Astrocyte (in vitro differentiated cells and primary cell): ENCODE data around the gene EXD3. TPM values are rescaled to one million over a fixed set of nuclear protein-coding genes. Genes with fewer than 3 reads are reported as not detected.

Source experiments
- DNase-seq: peaks from one replicate; pipeline ENCODE4 v3.0.0-alpha.2; 2010; ENCODE audit warnings: low read depth
- FAIRE-seq: peaks from 2 replicates; lab custom pipeline; 2011; peaks lifted over from hg19 to GRCh38; lab: Jason Lieb, UNC
- H2AFZ ChIP-seq: 2 replicates; pipeline ENCODE4 v1.6.0; 2012; ENCODE audit warnings: low read depth, low read length, inconsistent platforms
- H3K27ac ChIP-seq: 2 replicates; pipeline ENCODE4 v1.5.1; 2011; ENCODE audit warnings: low read depth, low read length, inconsistent platforms
- H3K27me3 ChIP-seq: 2 replicates; pipeline ENCODE4 v1.6.0; 2011; ENCODE audit warnings: low read length, inconsistent platforms; ENCODE audit not compliant: insufficient read depth
- H3K36me3 ChIP-seq: 2 replicates; pipeline ENCODE4 v1.5.1; 2011; ENCODE audit warnings: low read length, inconsistent platforms; ENCODE audit not compliant: insufficient read depth
- H3K4me1 ChIP-seq: 2 replicates; pipeline ENCODE4 v1.5.1; 2011; ENCODE audit warnings: low read length, inconsistent platforms; ENCODE audit not compliant: insufficient read depth
- H3K4me2 ChIP-seq: 2 replicates; pipeline ENCODE4 v1.6.0; 2012; ENCODE audit warnings: low read length, inconsistent platforms
- H3K4me3 ChIP-seq: 2 replicates; pipeline ENCODE4 v1.5.1; 2011; ENCODE audit warnings: low read depth, mild to moderate bottlenecking, low read length, inconsistent platforms; ENCODE audit not compliant: insufficient read depth
- H3K79me2 ChIP-seq: 2 replicates; pipeline ENCODE4 v1.6.0; 2012; ENCODE audit warnings: mild to moderate bottlenecking, low read length, inconsistent platforms; ENCODE audit not compliant: insufficient read depth
- H3K9ac ChIP-seq: 2 replicates; pipeline ENCODE4 v1.6.0; 2012; ENCODE audit warnings: mild to moderate bottlenecking, low read length, inconsistent platforms
- H3K9me3 ChIP-seq: 2 replicates; pipeline ENCODE4 v1.5.1; 2012; ENCODE audit warnings: low read depth, mild to moderate bottlenecking, low read length, inconsistent platforms; ENCODE audit not compliant: insufficient read depth
- H4K20me1 ChIP-seq: 2 replicates; pipeline ENCODE4 v1.6.0; 2012; ENCODE audit warnings: low read length, inconsistent platforms; ENCODE audit not compliant: insufficient read depth
- H3K27ac Mint-ChIP-seq: one replicate; pipeline ENCODE4 v1.8.0; 2021; ENCODE audit warnings: mild to moderate bottlenecking, mixed read lengths; ENCODE audit not compliant: unreplicated experiment
- H3K27me3 Mint-ChIP-seq: one replicate; pipeline ENCODE4 v1.8.0; 2021; ENCODE audit warnings: low read depth, mixed read lengths; ENCODE audit not compliant: unreplicated experiment
- H3K36me3 Mint-ChIP-seq: one replicate; pipeline ENCODE4 v1.8.0; 2021; ENCODE audit warnings: low read depth, mixed read lengths; ENCODE audit not compliant: unreplicated experiment
- H3K4me1 Mint-ChIP-seq: one replicate; pipeline ENCODE4 v1.8.0; 2021; ENCODE audit warnings: low read depth, mixed read lengths; ENCODE audit not compliant: unreplicated experiment
- H3K4me3 Mint-ChIP-seq: one replicate; pipeline ENCODE4 v1.8.0; 2021; ENCODE audit warnings: mild to moderate bottlenecking, moderate library complexity, mixed read lengths; ENCODE audit not compliant: unreplicated experiment
- H3K9me3 Mint-ChIP-seq: one replicate; pipeline ENCODE4 v1.8.0; 2021; ENCODE audit warnings: mild to moderate bottlenecking, mixed read lengths; ENCODE audit not compliant: unreplicated experiment
- CTCF ChIP-seq: IDR thresholded peaks from 2 replicates; pipeline ENCODE4 v1.5.1; 2011; ENCODE audit warnings: low read depth, mild to moderate bottlenecking, inconsistent platforms, low read length, moderate library complexity; ENCODE audit not compliant: insufficient read depth
- EZH2 ChIP-seq: IDR thresholded peaks from 2 replicates; pipeline ENCODE4 v1.6.1; 2012; ENCODE audit warnings: mild to moderate bottlenecking, low read length, inconsistent platforms; ENCODE audit not compliant: insufficient read depth
- total RNA-seq: library from RNA; stranded (reverse); gene quantifications from 2 replicates; pipeline ENCODE4 v1.2.1, GENCODE V29; 2021

EXD3 gene
- total RNA-seq, 1 donor from 2014 or later = 8.5 TPM

- Mint-ChIP-seq H3K4me1 (peaks cover 2% of the 10 kb centered on the region), H3K27me3 (peaks cover 10% of the 10 kb centered on the region), H3K4me3 (no peak overlapping the region), H3K27ac (no peak overlapping the region), H3K9me3 (peaks cover 2% of the 10 kb centered on the region), H3K36me3 (peaks cover 5% of the 10 kb centered on the region)
- H3K4me3 ChIP-seq = no peak overlapping the region
- H2AFZ ChIP-seq = no peak overlapping the region
- H3K79me2 ChIP-seq = no peaks in the 10 kb centered on the region
- no peak for DNase-seq
- H3K36me3 ChIP-seq = no peaks in the 10 kb centered on the region
- no peak overlapping the region for H3K27ac ChIP-seq
- no peaks in the 10 kb centered on the region for H3K9me3 ChIP-seq
- FAIRE-seq = no peak
- no peaks in the 10 kb centered on the region for H4K20me1 ChIP-seq
- H3K4me2 ChIP-seq = no peak overlapping the region
- H3K4me1 ChIP-seq = peaks cover 3% of the 10 kb centered on the region
- no peaks in the 10 kb centered on the region for H3K27me3 ChIP-seq
- TF ChIP-seq EZH2 = no peak
- no peak for TF ChIP-seq CTCF
- H3K9ac ChIP-seq = no peak overlapping the region
Measured at GRCh38 chr9:137325124-137325523, 97.8 kb downstream of the EXD3 start.

- H2AFZ ChIP-seq = no peak overlapping the region
- no peaks in the 10 kb centered on the region for H3K36me3 ChIP-seq
- peaks cover 2% of the 10 kb centered on the region for H3K9me3 Mint-ChIP-seq
- FAIRE-seq = no peak
- peaks cover 10% of the 10 kb centered on the region for H3K27me3 Mint-ChIP-seq
- no peaks in the 10 kb centered on the region for H4K20me1 ChIP-seq
- no peaks in the 10 kb centered on the region for H3K79me2 ChIP-seq
- H3K36me3 Mint-ChIP-seq = peaks cover 5% of the 10 kb centered on the region
- no peaks in the 10 kb centered on the region for H3K27me3 ChIP-seq
- no peak overlapping the region for H3K4me2 ChIP-seq
- H3K9ac ChIP-seq = no peak overlapping the region
- no peak for DNase-seq
- no peaks in the 10 kb centered on the region for H3K9me3 ChIP-seq
- TF ChIP-seq EZH2 = no peak
- TF ChIP-seq CTCF = no peak
- H3K4me3 ChIP-seq = no peak overlapping the region
- peaks cover 2% of the 10 kb centered on the region for H3K4me1 Mint-ChIP-seq
- H3K27ac Mint-ChIP-seq = no peak overlapping the region
- H3K4me3 Mint-ChIP-seq = no peak overlapping the region
- no peak overlapping the region for H3K27ac ChIP-seq
- peaks cover 3% of the 10 kb centered on the region for H3K4me1 ChIP-seq
Measured at GRCh38 chr9:137323531-137324331, 99.2 kb downstream of the EXD3 start.
